Right lobe of liver (tissue), 4 donors: Measurements from ENCODE around the gene CTNNBIP1.

Experiments
- CTCF ChIP-seq, 4 donors: fragments of 200-600 bp in 3 of 4; fragments of 450-650 bp in 1 of 4; IDR thresholded peaks; one replicate each; pipeline versions ENCODE4 v1.5.1 to v1.8.0; 2016 to 2022; ENCODE audit warnings: antibody characterized with exemption in 4 of 4, mild to moderate bottlenecking in 2 of 4
- POLR2A ChIP-seq: fragments of 450-650 bp; IDR thresholded peaks from one replicate; pipeline ENCODE4 v1.6.1; 2017; ENCODE audit warnings: antibody characterized with exemption, mild to moderate bottlenecking
- donor health status: DM: no; HTN: no; CAD: no.
- donor health status: DM: no; HTN: no; CAD: no.
- donor health status: DM: no; HTN: yes; CAD: no.

- TF ChIP-seq CTCF (IDR thresholded peaks at IDR 0.05) (no peak), POLR2A (no peak)
Observed at GRCh38 chr1:9816199-9816598, 93.9 kb downstream of the CTNNBIP1 start.
